ENCODE results near the gene ARMH4. TPM values are rescaled to one million over a fixed set of nuclear protein-coding genes. Genes with fewer than 3 reads are reported as not detected.

ARMH4 gene
- polyA plus RNA-seq, 1 donor from 2014 or later = 14.1 TPM

GRCh38 chr14:58096731-58097130 is 55.3 kb downstream of the ARMH4 start:
- Histone ChIP-seq H2AFZ (ENCODE audit: low read depth, low read length) (no peak overlapping the region), H3K27ac (ENCODE audit: low read length) (no peak overlapping the region), H3K27me3 (ENCODE audit: insufficient read depth, low read depth, low read length) (no peaks in the 10 kb centered on the region), H4K20me1 (ENCODE audit: insufficient read depth) (no peaks in the 10 kb centered on the region), H3K9ac (ENCODE audit: low read length) (no peak overlapping the region), H3K36me3 (ENCODE audit: insufficient read depth, low read length) (peaks cover 4% of the 10 kb centered on the region), H3K4me3 (ENCODE audit: low read length) (no peak overlapping the region), H3K79me2 (replicated peaks; ENCODE audit: insufficient read depth, low read length) (no peaks in the 10 kb centered on the region), H3F3A (ENCODE audit: insufficient read depth, low read length, poor library complexity, severe bottlenecking) (no peaks in the 10 kb centered on the region), H3K4me2 (ENCODE audit: low read length) (no peak overlapping the region), H3K9me3 (ENCODE audit: low read length) (no peaks in the 10 kb centered on the region), H3K9me2 (ENCODE audit: insufficient read depth, low read length) (no peaks in the 10 kb centered on the region)
- no peak for TF ChIP-seq EZH2 (IDR thresholded peaks at IDR 0.05; ENCODE audit: borderline replicate concordance, insufficient read depth, low read length, poor library complexity, severe bottlenecking)
- no peak for TF ChIP-seq RAD21 (conservative IDR thresholded peaks at IDR 0.05)
- TF ChIP-seq POLR2AphosphoS5 (IDR thresholded peaks at IDR 0.05) = no peak
- no peak for TF ChIP-seq CTCF (IDR thresholded peaks at IDR 0.05; ENCODE audit: poor library complexity, severe bottlenecking)
- no peak for TF ChIP-seq REST (IDR thresholded peaks at IDR 0.05; ENCODE audit: borderline replicate concordance)
- no peak for TF ChIP-seq TAF1 (IDR thresholded peaks at IDR 0.05; ENCODE audit: low read depth)
- no peak for TF ChIP-seq SMC3 (conservative IDR thresholded peaks at IDR 0.05; ENCODE audit: poor library complexity)
- no peak for TF ChIP-seq EP300 (conservative IDR thresholded peaks at IDR 0.05; ENCODE audit: poor library complexity, severe bottlenecking)
- TF ChIP-seq MXI1 (conservative IDR thresholded peaks at IDR 0.05; ENCODE audit: poor library complexity, severe bottlenecking) = no peak

GRCh38 chr14:58091883-58092630 is 60.0 kb downstream of the ARMH4 start:
- TF ChIP-seq TAF1 (IDR thresholded peaks at IDR 0.05; ENCODE audit: low read depth) (no peak), RAD21 (conservative IDR thresholded peaks at IDR 0.05) (no peak), EZH2 (IDR thresholded peaks at IDR 0.05; ENCODE audit: borderline replicate concordance, insufficient read depth, low read length, poor library complexity, severe bottlenecking) (no peak), REST (IDR thresholded peaks at IDR 0.05; ENCODE audit: borderline replicate concordance) (no peak), EP300 (conservative IDR thresholded peaks at IDR 0.05; ENCODE audit: poor library complexity, severe bottlenecking) (no peak), MXI1 (conservative IDR thresholded peaks at IDR 0.05; ENCODE audit: poor library complexity, severe bottlenecking) (no peak), SMC3 (conservative IDR thresholded peaks at IDR 0.05; ENCODE audit: poor library complexity) (no peak), POLR2AphosphoS5 (IDR thresholded peaks at IDR 0.05) (no peak), CTCF (IDR thresholded peaks at IDR 0.05; ENCODE audit: poor library complexity, severe bottlenecking) (no peak)
- Histone ChIP-seq H2AFZ (ENCODE audit: low read depth, low read length) (no peak overlapping the region), H3K9me3 (ENCODE audit: low read length) (no peaks in the 10 kb centered on the region), H3K4me3 (ENCODE audit: low read length) (no peak overlapping the region), H3F3A (ENCODE audit: insufficient read depth, low read length, poor library complexity, severe bottlenecking) (no peaks in the 10 kb centered on the region), H3K36me3 (ENCODE audit: insufficient read depth, low read length) (peaks cover 8% of the 10 kb centered on the region), H4K20me1 (ENCODE audit: insufficient read depth) (no peaks in the 10 kb centered on the region), H3K4me2 (ENCODE audit: low read length) (no peak overlapping the region), H3K27ac (ENCODE audit: low read length) (no peak overlapping the region), H3K9ac (ENCODE audit: low read length) (no peak overlapping the region), H3K9me2 (ENCODE audit: insufficient read depth, low read length) (no peaks in the 10 kb centered on the region), H3K79me2 (replicated peaks; ENCODE audit: insufficient read depth, low read length) (no peaks in the 10 kb centered on the region), H3K27me3 (ENCODE audit: insufficient read depth, low read depth, low read length) (no peaks in the 10 kb centered on the region)

All from neural cell (in vitro differentiated cells).